ENCODE measurements around the gene VTI1A.
"Not testable (repeated sequence)": the region's sequence is repeated elsewhere in the genome, so short reads cannot be mapped to it uniquely, and the experiment has no call there.

Gene VTI1A

GRCh38 chr10:112723876-112724275, 276.9 kb downstream of the VTI1A start:
- peak; percentile 67 for DNase-seq (ENCODE audit: low spot score)

- peak; percentile 33 for DNase-seq (ENCODE audit: low spot score)
These were observed 277.5 kb downstream of the VTI1A start for GRCh38 chr10:112724404-112724991.

GRCh38 chr10:112728118-112728883, 281.3 kb downstream of the VTI1A start:
- DNase-seq (ENCODE audit: low spot score): no peak

GRCh38 chr10:112728997-112729396, 282.0 kb downstream of the VTI1A start:
- no peak for DNase-seq (ENCODE audit: low spot score)

DNA sequence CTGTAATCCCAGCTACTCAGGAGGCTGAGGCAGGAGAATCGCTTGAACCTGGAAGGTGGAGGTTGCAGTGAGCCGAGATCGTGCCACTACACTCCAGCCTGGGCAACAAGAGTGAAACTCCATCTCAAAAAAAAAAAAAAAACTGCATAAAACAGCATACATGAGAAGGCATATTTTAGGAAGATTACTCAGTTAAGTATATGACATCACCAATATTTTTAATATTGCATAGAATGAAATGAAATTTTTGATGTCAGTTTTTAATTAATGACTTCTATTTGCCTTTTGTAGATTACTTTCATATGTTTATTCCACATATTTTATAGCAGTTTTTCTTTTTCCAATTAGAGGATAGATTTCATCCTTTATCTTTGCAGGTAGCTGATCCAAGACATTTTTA, 284.4 kb downstream of the VTI1A start:
- DNase-seq (ENCODE audit: low spot score): not testable (repeated sequence)

GRCh38 chr10:112732277-112732921, 285.4 kb downstream of the VTI1A start:
- DNase-seq (ENCODE audit: low spot score): peak; percentile 77

DNA sequence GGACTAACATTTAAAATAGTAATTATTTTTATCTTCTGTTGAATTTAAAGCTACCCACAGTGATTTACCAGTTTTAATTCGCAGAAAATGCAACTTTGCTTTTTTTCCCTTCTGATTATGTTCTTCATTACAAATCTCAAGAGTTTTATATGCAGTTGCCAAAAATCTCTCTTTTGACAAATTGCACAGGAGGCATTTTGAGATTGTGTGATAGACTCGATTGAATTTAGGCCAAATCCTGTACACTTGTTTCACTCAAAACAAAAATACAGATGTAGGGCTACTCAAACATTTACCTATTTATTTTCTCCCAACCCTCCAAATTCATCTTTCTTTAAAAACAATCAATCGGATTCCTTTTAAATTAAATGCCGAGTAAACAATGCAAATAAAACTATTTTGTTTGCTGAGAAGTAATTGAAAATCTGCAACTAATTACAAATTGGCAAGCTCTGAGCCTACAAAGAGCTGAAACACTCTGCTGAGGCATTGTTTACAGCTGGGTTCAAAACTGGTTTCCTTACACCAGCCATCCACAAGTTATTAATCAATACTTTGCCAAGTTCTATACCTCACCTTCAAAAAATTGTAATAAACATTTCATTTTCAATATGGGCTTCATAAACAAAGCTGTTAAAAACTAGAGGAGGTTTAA, 288.2 kb downstream of the VTI1A start:
- no peak for DNase-seq (ENCODE audit: low spot score)

GRCh38 chr10:112738606-112739591, 291.9 kb downstream of the VTI1A start:
- no peak for DNase-seq (ENCODE audit: low spot score)

- DNase-seq (ENCODE audit: low spot score): no peak
These were observed 292.8 kb downstream of the VTI1A start for GRCh38 chr10:112739592-112740353.

- no peak for DNase-seq (ENCODE audit: low spot score)
These were observed 294.9 kb downstream of the VTI1A start for GRCh38 chr10:112741830-112742402.

DNA sequence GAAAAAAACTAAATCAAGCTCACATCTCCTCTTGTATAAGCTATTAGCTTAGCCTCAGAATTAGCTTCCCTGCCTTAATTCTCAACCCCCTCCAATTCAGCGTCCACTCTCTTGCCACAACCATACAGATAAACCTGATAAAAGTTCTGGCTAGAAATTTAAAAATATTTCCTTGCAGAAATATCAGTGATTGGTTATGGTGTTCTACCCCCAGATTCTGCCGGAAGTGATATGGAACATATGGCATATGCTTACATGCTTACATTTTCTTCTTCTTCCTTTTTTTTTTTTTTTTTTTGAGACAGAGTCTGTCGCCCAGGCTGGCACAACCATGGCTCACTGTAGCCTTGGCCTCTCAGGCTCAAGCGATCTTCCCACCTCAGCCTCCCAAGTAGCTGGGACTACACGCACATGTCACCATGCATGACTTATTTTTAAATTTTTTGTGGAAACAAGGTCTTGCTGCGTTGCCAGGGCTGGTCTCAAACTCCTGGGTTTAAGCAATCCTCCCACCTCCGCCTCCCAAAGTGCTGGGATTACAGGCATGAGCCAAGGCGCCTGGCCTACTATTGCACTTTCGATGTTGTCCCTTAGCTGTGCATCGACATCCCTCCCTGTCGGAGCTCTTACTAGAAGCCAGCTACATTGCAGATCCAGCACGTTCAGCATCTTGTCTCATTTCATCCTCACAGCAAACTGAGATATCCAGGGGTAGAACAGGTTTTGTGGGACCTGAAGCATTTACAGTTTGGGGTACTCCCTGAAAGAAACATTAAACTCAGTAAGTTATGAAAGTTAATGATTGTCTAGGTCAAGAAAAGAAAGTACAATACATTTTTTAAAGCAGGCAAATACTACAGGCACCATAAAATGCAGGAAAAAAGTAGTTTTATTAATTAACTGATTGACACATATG, 297.4 kb downstream of the VTI1A start:
- no peak for DNase-seq (ENCODE audit: low spot score)

GRCh38 chr10:112746329-112746728, 299.3 kb downstream of the VTI1A start:
- DNase-seq (ENCODE audit: low spot score): no peak

DNA sequence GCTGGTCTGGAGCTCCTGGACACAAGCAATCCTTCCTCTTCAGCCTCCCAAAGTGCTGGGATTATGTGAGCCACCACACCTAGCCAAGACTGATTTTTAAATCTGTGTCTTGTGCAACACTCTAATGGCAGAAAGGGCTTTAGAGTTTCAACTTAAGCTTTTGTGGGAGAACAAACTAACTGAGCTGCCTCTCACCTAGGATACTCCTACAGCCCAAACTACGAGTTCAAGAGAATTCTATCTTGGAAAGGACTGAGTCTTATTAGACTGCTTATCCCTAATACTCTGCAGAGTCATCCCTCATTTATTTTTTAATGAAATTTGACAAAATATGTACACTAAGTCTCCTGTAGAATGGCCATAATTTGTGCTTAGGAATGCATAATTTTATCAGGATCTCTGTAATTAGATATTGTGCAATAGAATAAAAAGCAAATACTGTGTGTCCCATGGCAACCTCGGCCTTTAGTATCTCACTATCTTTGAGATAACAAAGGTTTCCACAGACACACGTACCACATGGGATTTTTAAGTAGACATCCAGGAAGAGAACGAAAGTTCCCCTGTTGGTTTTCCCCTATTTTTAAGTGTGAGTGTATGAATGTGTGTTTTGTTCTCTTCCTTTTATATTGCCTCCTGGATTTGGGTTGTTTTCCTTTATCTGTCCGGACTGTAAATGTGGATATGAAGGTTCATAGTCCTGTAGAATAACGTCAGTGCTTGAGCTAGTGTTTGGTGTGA, 303.6 kb downstream of the VTI1A start:
- DNase-seq (ENCODE audit: low spot score): peak; percentile 23

- DNase-seq (ENCODE audit: low spot score): no peak
These were observed 304.6 kb downstream of the VTI1A start for GRCh38 chr10:112751651-112752050.

DNA sequence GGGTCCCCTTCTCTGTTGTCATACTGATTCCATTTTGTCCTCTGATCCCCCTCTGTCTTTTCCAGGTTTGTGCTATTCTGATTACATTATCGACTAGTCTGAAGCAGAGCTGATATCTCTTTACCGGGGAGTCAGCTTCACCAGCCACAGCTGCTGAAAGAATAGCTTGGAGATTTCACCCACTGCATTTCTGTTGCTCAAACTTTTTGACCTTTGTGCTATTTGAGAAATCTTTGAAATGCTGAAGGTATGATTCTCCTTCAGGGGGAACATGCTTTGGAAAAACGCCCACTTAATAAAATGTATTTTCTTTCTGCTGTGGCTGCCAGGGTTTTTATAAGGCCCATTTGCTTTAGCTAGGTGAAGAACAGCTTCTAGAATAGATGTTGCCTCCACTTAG, 305.3 kb downstream of the VTI1A start:
- no peak for DNase-seq (ENCODE audit: low spot score)

GRCh38 chr10:112753961-112754411, 307.0 kb downstream of the VTI1A start:
- no peak for DNase-seq (ENCODE audit: low spot score)

DNA sequence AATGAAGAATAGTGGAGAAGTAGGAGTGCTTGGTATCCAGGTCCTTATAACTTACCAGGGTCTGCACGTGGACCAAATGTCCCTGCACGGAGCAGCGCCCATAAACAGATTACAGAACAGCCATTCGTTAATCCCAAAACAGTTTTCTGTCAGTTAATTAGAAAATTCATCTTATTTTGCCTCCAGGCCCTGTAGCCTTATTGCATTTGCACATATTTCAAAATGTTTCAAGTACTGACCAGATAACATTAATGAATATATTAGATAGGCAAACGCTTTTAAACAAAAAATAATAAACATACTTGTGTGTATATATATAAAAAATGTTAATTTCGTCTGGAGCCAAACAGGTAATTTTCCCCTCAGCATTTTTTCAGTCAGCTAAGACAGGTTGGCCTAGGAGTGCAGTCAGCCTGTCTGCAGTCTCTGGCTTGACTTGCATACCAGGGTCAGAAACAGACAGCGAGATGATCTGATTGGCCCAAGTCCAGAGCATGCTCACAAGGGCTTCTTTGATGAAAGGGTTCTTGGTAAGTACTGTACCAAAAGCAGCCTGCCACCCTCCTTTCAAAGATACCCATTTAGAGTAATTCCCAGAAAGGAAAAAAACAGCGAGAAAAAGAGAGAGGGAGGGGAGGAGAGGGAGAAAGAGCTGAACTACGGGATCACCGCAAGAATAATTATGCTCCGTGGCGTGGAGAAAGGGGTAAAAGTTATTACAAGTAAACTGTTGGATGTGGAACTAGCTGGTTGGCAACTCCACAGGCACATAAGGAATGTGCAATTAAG, 308.6 kb downstream of the VTI1A start:
- peak; percentile 77 for DNase-seq (ENCODE audit: low spot score)

GRCh38 chr10:112756235-112756527, 309.2 kb downstream of the VTI1A start:
- no peak for DNase-seq (ENCODE audit: low spot score)

All from COLO829 (cell line).